K562 (cell line): ENCODE measurements around the gene AK5. TPM values are rescaled to one million over a fixed set of nuclear protein-coding genes. Genes with fewer than 3 reads are reported as not detected.

Source experiments
- ATAC-seq: fragments of 200-7000 bp; cut with Tn5 transposase; 3 replicates; pipeline ENCODE4 v1.9.1; 2020; ENCODE audit warnings: moderate library complexity
- BruUV-seq: library from RNA; stranded (reverse); fragments of 400-500 nt; replicated peaks from 2 replicates; lab custom pipeline; 2021; lab: Mats Ljungman, UMichigan
- CTCF ChIA-PET: fragments of 300-600 bp; formaldehyde crosslinking; extraction: SDS; loops from one replicate; lab custom pipeline; 2021; ENCODE audit warnings: low intra/inter-chr PET ratio; lab: Yijun Ruan, JAX
- POLR2A ChIA-PET: fragments of 300-600, 350-650 bp; sonication (Branson Sonifier 250); formaldehyde crosslinking; extraction: SDS; loops from one replicate; lab custom pipeline; 2021; ENCODE audit warnings: antibody characterized with exemption, inconsistent platforms; lab: Yijun Ruan, JAX
- DNase-seq, 4 experiments: peaks; one replicate each; pipeline versions ENCODE4 v3.0.0 to v3.0.0-alpha.2; 2011 to 2018; ENCODE audit warnings: low spot score in 3 of 4, mixed read lengths in 3 of 4; ENCODE audit errors: extremely low read depth in 1 of 4
- FAIRE-seq: peaks from 2 replicates; lab custom pipeline; 2011; peaks lifted over from hg19 to GRCh38; lab: Jason Lieb, UNC
- H2AFZ ChIP-seq: 2 replicates; pipeline ENCODE4 v1.6.0; 2011; ENCODE audit warnings: low read depth, low read length, control low read depth, inconsistent platforms
- H3K27ac ChIP-seq: fragments of 200-600 bp; 3 replicates; pipeline ENCODE4 v1.8.0; 2011; ENCODE audit warnings: low read depth, mild to moderate bottlenecking, control low read depth, inconsistent platforms, low read length, moderate library complexity, mixed read lengths; ENCODE audit errors: extremely low read depth
- H3K27me3 ChIP-seq, 2 experiments: fragments of 300-600 bp in 1 of 2; 2 replicates in 1 of 2; 3 replicates in 1 of 2; pipeline versions ENCODE4 v1.6.0 to v1.8.0; 2011; ENCODE audit warnings: inconsistent platforms in 2 of 2, low read length in 2 of 2, mild to moderate bottlenecking in 1 of 2, mixed read lengths in 1 of 2, moderate library complexity in 1 of 2; ENCODE audit not compliant: control insufficient read depth in 2 of 2, insufficient read depth in 2 of 2
- H3K36me3 ChIP-seq: fragments of 300-600 bp; 3 replicates; pipeline ENCODE4 v1.8.0; 2011; ENCODE audit warnings: mild to moderate bottlenecking, low read length, inconsistent platforms; ENCODE audit not compliant: control insufficient read depth, insufficient read depth
- H3K4me1 ChIP-seq, 2 experiments: fragments of 200-600 bp in 1 of 2; replicated peaks in 1 of 2; 2 replicates in 1 of 2; 3 replicates in 1 of 2; pipeline versions ENCODE4 v1.5.1 to v1.8.0; 2011; ENCODE audit warnings: inconsistent platforms in 2 of 2, low read length in 2 of 2, mild to moderate bottlenecking in 1 of 2, mixed read lengths in 1 of 2, moderate library complexity in 1 of 2; ENCODE audit not compliant: control insufficient read depth in 2 of 2, insufficient read depth in 2 of 2
- H3K4me2 ChIP-seq: 2 replicates; pipeline ENCODE4 v1.6.1; 2011; ENCODE audit warnings: low read length, control low read depth, inconsistent platforms, mixed read lengths; ENCODE audit not compliant: insufficient read depth
- H3K4me3 ChIP-seq: fragments of 200-600 bp; sonication (generic), shearing (Covaris generic); 2 replicates; pipeline ENCODE4 v1.5.1; 2016; ENCODE audit warnings: control low read depth, inconsistent platforms
- H3K79me2 ChIP-seq: fragments of 200-600 bp; 3 replicates; pipeline ENCODE4 v1.8.0; 2011; ENCODE audit warnings: low read length, inconsistent platforms; ENCODE audit not compliant: control insufficient read depth, insufficient read depth
- H3K9ac ChIP-seq, 2 experiments: 2 replicates each; pipeline versions ENCODE4 v1.6.0 to v1.6.1; 2011; ENCODE audit warnings: low read depth in 2 of 2, low read length in 2 of 2, control low read depth in 1 of 2, inconsistent platforms in 1 of 2, mild to moderate bottlenecking in 1 of 2, mixed read lengths in 1 of 2; ENCODE audit not compliant: insufficient read depth in 1 of 2
- H3K9me1 ChIP-seq: one replicate; pipeline ENCODE4 v1.6.0; 2011; ENCODE audit warnings: inconsistent platforms, mild to moderate bottlenecking, low read length, moderate library complexity; ENCODE audit not compliant: control insufficient read depth, insufficient read depth
- H3K9me3 ChIP-seq: replicated peaks from 2 replicates; pipeline ENCODE4 v1.5.1; 2011; ENCODE audit warnings: low read depth, low read length, inconsistent platforms; ENCODE audit not compliant: control insufficient read depth, insufficient read depth
- H4K20me1 ChIP-seq: replicated peaks from 2 replicates; pipeline ENCODE4 v1.6.1; 2011; ENCODE audit warnings: low read length, inconsistent platforms, mixed read lengths; ENCODE audit not compliant: control insufficient read depth, insufficient read depth
- ETS2 ChIP-seq: IDR thresholded peaks from 2 replicates; pipeline ENCODE4 v1.6.1; 2016; ENCODE audit warnings: borderline replicate concordance, missing genetic modification characterization, mild to moderate bottlenecking, moderate library complexity, missing compliant biosample characterization; ENCODE audit not compliant: poor library complexity, severe bottlenecking
- EWSR1 ChIP-seq: fragments of 450-650 bp; IDR thresholded peaks from 2 replicates; pipeline ENCODE4 v1.6.1; 2018; ENCODE audit warnings: borderline replicate concordance, mild to moderate bottlenecking, low read depth, moderate library complexity; ENCODE audit not compliant: partially characterized antibody
- IFI16 ChIP-seq: fragments of 250-450 bp; sonication (Bioruptor Pico); IDR thresholded peaks from 2 replicates; pipeline ENCODE4 v2.1.2; 2022; ENCODE audit warnings: mild to moderate bottlenecking, inconsistent platforms
- KAT8 ChIP-seq: fragments of 450-650 bp; IDR thresholded peaks from 2 replicates; pipeline ENCODE4 v1.6.1; 2016; ENCODE audit warnings: low read depth, mild to moderate bottlenecking
- PKNOX1 ChIP-seq: fragments of 450-650 bp; IDR thresholded peaks from 2 replicates; pipeline ENCODE4 v1.6.1; 2016
- RERE ChIP-seq: sonication (generic); formaldehyde crosslinking; IDR thresholded peaks from 2 replicates; pipeline ENCODE4 v1.8.0; 2023; ENCODE audit warnings: missing genetic modification reagents, mild to moderate bottlenecking, borderline replicate concordance
- SAFB ChIP-seq: fragments of 200-400 bp; formaldehyde crosslinking; IDR thresholded peaks from 2 replicates; pipeline ENCODE4 v1.6.1; 2017; ENCODE audit warnings: low read depth, low read length, borderline replicate concordance
- TCFL5 ChIP-seq: fragments of 250-450 bp; sonication (Bioruptor Pico); conservative IDR thresholded peaks from 2 replicates; pipeline ENCODE4 v1.6.1; 2021; ENCODE audit warnings: mild to moderate bottlenecking, moderate library complexity, matching md5 sums
- THRAP3 ChIP-seq: fragments of 450-650 bp; IDR thresholded peaks from 2 replicates; pipeline ENCODE4 v1.6.1; 2016; ENCODE audit warnings: mild to moderate bottlenecking, inconsistent platforms, borderline replicate concordance
- ZNF280A ChIP-seq: fragments of 450-650 bp; IDR thresholded peaks from 2 replicates; pipeline ENCODE4 v1.6.1; 2018; ENCODE audit warnings: mild to moderate bottlenecking, low read depth; ENCODE audit not compliant: partially characterized antibody
- ZNF655 ChIP-seq: fragments of 250-450 bp; sonication (Bioruptor Pico); IDR thresholded peaks from 2 replicates; pipeline ENCODE4 v1.5.0; 2021
- in situ Hi-C: fragments of 300-500 bp; cut with MboI; formaldehyde crosslinking; loops from 4 replicates; pipeline ENCODE4 v1.15.0; 2018; ENCODE audit warnings: inconsistent platforms, mixed read lengths
- intact Hi-C: fragments of 100-400 bp; cut with micrococcal nuclease; formaldehyde crosslinking; loops from 2 replicates; pipeline ENCODE4 v1.14.2; 2022
- polyA plus RNA-seq, 8 experiments: library from polyadenylated mRNA; depleted of rRNA in 4 of 8; stranded (reverse) in 5 of 8; unstranded in 3 of 8; fragments of >200 nt; fragmentation: Nextera tagmentation in 2 of 8; fragmentation: Illumina TruSeq in 1 of 8; extraction: Ambion mirVana in 2 of 8; extraction: Trizol in 1 of 8; gene quantifications; 2 replicates each; pipeline versions ENCODE4 v1.2.1 to v1.2.3, GENCODE V29; 2011 to 2014; ENCODE audit warnings: inconsistent platforms in 1 of 8, missing spikeins in 1 of 8
- total RNA-seq, 7 experiments: library from RNA; depleted of rRNA in 6 of 7; stranded (reverse); fragments of >200 nt in 6 of 7; fragmentation: Illumina TruSeq in 2 of 7; extraction: Trizol in 2 of 7; gene quantifications; 2 replicates each; pipeline versions ENCODE4 v1.2.1 to v1.2.3, GENCODE V29; 2011 to 2021; ENCODE audit warnings: low replicate concordance in 1 of 7

The AK5 gene
- total and polyA plus RNA-seq, 9 of the 15 experiments (the other 6 are each of a cell fraction or from before 2014, with no cell fraction given): 0.06 TPM; not detected in 8

GRCh38 chr1:77406661-77407060, 124.8 kb downstream of the AK5 start (continued):
- TF ChIP-seq ZNF280A (no peak), SAFB (no peak)

- no peaks in the 10 kb centered on the region for H3K4me1 ChIP-seq
- in situ Hi-C loops: no loop called here
- H3K4me3 ChIP-seq: no peak overlapping the region
- ATAC-seq: no peak
- H3K36me3 ChIP-seq: no peaks in the 10 kb centered on the region
- no peaks in the 10 kb centered on the region for H3K9me1 ChIP-seq
- H3K27ac ChIP-seq: no peak overlapping the region
- ChIA-PET CTCF (no interaction called here), POLR2A (no interaction called here)
- H4K20me1 ChIP-seq: no peaks in the 10 kb centered on the region
- H3K9ac ChIP-seq: no peak overlapping the region
- H3K9me3 ChIP-seq: no peaks in the 10 kb centered on the region
- no TSS peak for BruUV-seq
- H3K79me2 ChIP-seq: no peaks in the 10 kb centered on the region
- no peak for FAIRE-seq
- H3K27me3 ChIP-seq: no peaks in the 10 kb centered on the region
- no peak overlapping the region for H3K4me2 ChIP-seq
- no peak overlapping the region for H2AFZ ChIP-seq
- DNase-seq: no peak
- intact Hi-C loops: loop anchor here (5.0 kb wide), 1 partner anchor 49 kb away; no protein-coding TSS in a partner anchor
- TF ChIP-seq THRAP3: no peak
- TF ChIP-seq RERE: no peak
- no peak for TF ChIP-seq ZNF655 (CRISPR knock-in tag)
- TF ChIP-seq PKNOX1: no peak
- no peak for TF ChIP-seq IFI16 (CRISPR knock-in tag)
- no peak for TF ChIP-seq TCFL5 (CRISPR knock-in tag)
- no peak for TF ChIP-seq KAT8
- no peak for TF ChIP-seq ETS2
- TF ChIP-seq EWSR1: no peak
These were observed 126.0 kb downstream of the AK5 start for GRCh38 chr1:77407738-77408375.
